ENCODE results near the gene JAK1. TPM values are rescaled to one million over a fixed set of nuclear protein-coding genes. Genes with fewer than 3 reads are reported as not detected.
"Not testable (repeated sequence)": the region's sequence is repeated elsewhere in the genome, so short reads cannot be mapped to it uniquely, and the experiment has no call there.

The JAK1 gene
- total and polyA plus RNA-seq, 10 of the 15 experiments (the other 5 are each of a cell fraction or from before 2014, with no cell fraction given): 9.6 to 45.5 (median 35.7) TPM

GRCh38 chr1:64817364-64817763, 149.0 kb downstream of the JAK1 start:
- H4K20me1 ChIP-seq (ENCODE audit: control insufficient read depth, insufficient read depth); H3K4me1 ChIP-seq (ENCODE audit: control insufficient read depth, insufficient read depth, low read length); H3K9me3 ChIP-seq (replicated peaks; ENCODE audit: control insufficient read depth, insufficient read depth, low read length); H2AFZ ChIP-seq (ENCODE audit: control insufficient read depth, low read depth, low read length); H3K36me3 ChIP-seq (ENCODE audit: control insufficient read depth in 2 of 2, insufficient read depth in 2 of 2, low read length in 1 of 2); H3K27ac ChIP-seq (ENCODE audit: control insufficient read depth, insufficient read depth); intact Hi-C loops (cut with micrococcal nuclease; ENCODE audit: unreplicated experiment); BruUV-seq (replicated peaks); SMC1A ChIA-PET (ENCODE audit: uncharacterized antibody, unreplicated experiment); CTCF ChIA-PET; H3K9ac ChIP-seq (ENCODE audit: control insufficient read depth, insufficient read depth, low read length); FAIRE-seq; POLR2A ChIA-PET; H3K4me3 ChIP-seq; H3K79me2 ChIP-seq (ENCODE audit: control insufficient read depth, insufficient read depth, low read length); RAD21 ChIA-PET (ENCODE audit: unreplicated experiment); in situ Hi-C loops (cut with MboI); H3K4me2 ChIP-seq (ENCODE audit: control insufficient read depth, insufficient read depth); H3K27me3 ChIP-seq (replicated peaks in 1 of 2; ENCODE audit: control insufficient read depth in 2 of 2, insufficient read depth in 2 of 2, low read length in 1 of 2); ATAC-seq; DNase-seq (ENCODE audit: low read depth, low spot score): not testable (repeated sequence)
- 36% methylated on average over 5 of the region's 5 CpGs for WGBS (ENCODE audit: insufficient coverage, insufficient replicate concordance, low lambda C conversion rate, missing lambda C conversion rate)

GRCh38 chr1:64814427-64814826, 151.9 kb downstream of the JAK1 start:
- no peak for FAIRE-seq
- H3K9me3 ChIP-seq (replicated peaks; ENCODE audit: control insufficient read depth, insufficient read depth, low read length): no peaks in the 10 kb centered on the region
- H3K36me3 ChIP-seq (ENCODE audit: control insufficient read depth in 2 of 2, insufficient read depth in 2 of 2, low read length in 1 of 2): no peaks in the 10 kb centered on the region
- no peaks in the 10 kb centered on the region for H4K20me1 ChIP-seq (ENCODE audit: control insufficient read depth, insufficient read depth)
- ChIA-PET CTCF (no interaction called here), SMC1A (ENCODE audit: uncharacterized antibody, unreplicated experiment) (no interaction called here), POLR2A (no interaction called here), RAD21 (ENCODE audit: unreplicated experiment) (no interaction called here)
- H3K79me2 ChIP-seq (ENCODE audit: control insufficient read depth, insufficient read depth, low read length): no peaks in the 10 kb centered on the region
- no peak overlapping the region for H3K4me3 ChIP-seq
- WGBS (ENCODE audit: insufficient coverage, insufficient replicate concordance, low lambda C conversion rate, missing lambda C conversion rate): 25% methylated on average over 1 of the region's 1 CpG
- H3K27me3 ChIP-seq (replicated peaks in 1 of 2; ENCODE audit: control insufficient read depth in 2 of 2, insufficient read depth in 2 of 2, low read length in 1 of 2): 0 out of 4 replicates have a peak, but pooled peaks cover 0 to 2% of the 10 kb centered on the region in 2 experiments
- no peak for ATAC-seq
- no peak overlapping the region for H2AFZ ChIP-seq (ENCODE audit: control insufficient read depth, low read depth, low read length)
- H3K27ac ChIP-seq (ENCODE audit: control insufficient read depth, insufficient read depth): no peak overlapping the region
- in situ Hi-C loops (cut with MboI): no loop called here
- intact Hi-C loops (cut with micrococcal nuclease; ENCODE audit: unreplicated experiment): no loop called here
- no peak for DNase-seq (ENCODE audit: low read depth, low spot score)
- no peak overlapping the region for H3K9ac ChIP-seq (ENCODE audit: control insufficient read depth, insufficient read depth, low read length)
- no peak overlapping the region for H3K4me2 ChIP-seq (ENCODE audit: control insufficient read depth, insufficient read depth)
- no peaks in the 10 kb centered on the region for H3K4me1 ChIP-seq (ENCODE audit: control insufficient read depth, insufficient read depth, low read length)
- no peak for TF ChIP-seq EP300 (IDR thresholded peaks at IDR 0.05; ENCODE audit: borderline replicate concordance in 1 of 2, control insufficient read depth in 1 of 2, low read depth in 2 of 2, low read length in 2 of 2)
- TF ChIP-seq SIX5 (IDR thresholded peaks at IDR 0.05; ENCODE audit: low read depth, low read length, severe bottlenecking): no peak
- TF ChIP-seq, protein P1, sequence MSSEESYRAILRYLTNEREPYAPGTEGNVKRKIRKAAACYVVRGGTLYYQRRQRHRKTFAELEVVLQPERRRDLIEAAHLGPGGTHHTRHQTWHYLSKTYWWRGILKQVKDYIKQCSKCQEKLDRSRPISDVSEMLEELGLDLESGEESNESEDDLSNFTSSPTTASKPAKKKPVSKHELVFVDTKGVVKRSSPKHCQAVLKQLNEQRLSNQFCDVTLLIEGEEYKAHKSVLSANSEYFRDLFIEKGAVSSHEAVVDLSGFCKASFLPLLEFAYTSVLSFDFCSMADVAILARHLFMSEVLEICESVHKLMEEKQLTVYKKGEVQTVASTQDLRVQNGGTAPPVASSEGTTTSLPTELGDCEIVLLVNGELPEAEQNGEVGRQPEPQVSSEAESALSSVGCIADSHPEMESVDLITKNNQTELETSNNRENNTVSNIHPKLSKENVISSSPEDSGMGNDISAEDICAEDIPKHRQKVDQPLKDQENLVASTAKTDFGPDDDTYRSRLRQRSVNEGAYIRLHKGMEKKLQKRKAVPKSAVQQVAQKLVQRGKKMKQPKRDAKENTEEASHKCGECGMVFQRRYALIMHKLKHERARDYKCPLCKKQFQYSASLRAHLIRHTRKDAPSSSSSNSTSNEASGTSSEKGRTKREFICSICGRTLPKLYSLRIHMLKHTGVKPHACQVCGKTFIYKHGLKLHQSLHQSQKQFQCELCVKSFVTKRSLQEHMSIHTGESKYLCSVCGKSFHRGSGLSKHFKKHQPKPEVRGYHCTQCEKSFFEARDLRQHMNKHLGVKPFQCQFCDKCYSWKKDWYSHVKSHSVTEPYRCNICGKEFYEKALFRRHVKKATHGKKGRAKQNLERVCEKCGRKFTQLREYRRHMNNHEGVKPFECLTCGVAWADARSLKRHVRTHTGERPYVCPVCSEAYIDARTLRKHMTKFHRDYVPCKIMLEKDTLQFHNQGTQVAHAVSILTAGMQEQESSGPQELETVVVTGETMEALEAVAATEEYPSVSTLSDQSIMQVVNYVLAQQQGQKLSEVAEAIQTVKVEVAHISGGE (CRISPR knock-in tag; IDR thresholded peaks at IDR 0.05): no peak
- TF ChIP-seq ETV6 (conservative IDR thresholded peaks at IDR 0.05 in 1 of 2, IDR thresholded peaks at IDR 0.05 in 1 of 2; ENCODE audit: borderline replicate concordance in 1 of 2, low read depth in 1 of 2): no peak
- no peak for TF ChIP-seq PAX8 (IDR thresholded peaks at IDR 0.05)
- no peak for TF ChIP-seq IRF5 (IDR thresholded peaks at IDR 0.05; ENCODE audit: borderline replicate concordance)
- no peak for TF ChIP-seq ZNF274 (IDR thresholded peaks at IDR 0.05; ENCODE audit: insufficient read depth, insufficient read length)
- BruUV-seq (replicated peaks): no TSS peak
